ENCODE data around the gene PCSK9.

Gene PCSK9

DNA sequence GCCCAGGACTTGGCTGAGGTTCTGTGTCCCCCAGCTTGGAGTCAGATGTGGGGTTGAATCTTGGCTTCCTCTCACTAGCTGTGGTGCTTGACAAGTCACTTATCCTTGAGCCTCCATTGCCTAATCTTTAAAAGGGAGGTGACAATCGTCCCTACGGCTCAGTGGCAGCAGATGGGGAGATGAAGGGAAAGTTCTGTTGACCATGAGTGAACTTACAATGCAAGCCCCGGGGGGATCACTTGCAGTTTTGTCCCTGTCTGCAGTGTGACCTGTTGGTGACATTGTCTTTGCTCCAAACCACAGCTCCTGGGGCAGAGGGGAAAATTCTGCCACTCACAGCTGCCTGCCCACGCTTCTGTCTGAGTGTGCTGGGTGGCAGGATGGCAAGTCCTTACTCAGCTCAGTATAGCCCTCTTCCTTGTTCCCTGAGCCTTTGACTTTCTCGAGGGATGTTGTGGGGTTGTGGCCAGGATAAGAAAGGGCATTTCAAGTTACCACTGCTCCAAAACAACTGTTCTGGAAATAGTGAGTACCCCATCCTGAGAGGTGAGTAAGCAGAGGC lies 1.7 kb downstream of the PCSK9 start:
- H3K14ac ChIP-seq (ENCODE audit: low read length): no peak overlapping the region
- H4K8ac ChIP-seq (ENCODE audit: low read depth, low read length): no peak overlapping the region
- no peak overlapping the region for H3K4me2 ChIP-seq (ENCODE audit: low read length)
- peaks cover 7 to 9% of the 10 kb centered on the region in 2 experiments for H3K4me1 ChIP-seq (ENCODE audit: control insufficient read depth in 1 of 2, insufficient read depth in 2 of 2, low read length in 2 of 2)
- H3K27ac ChIP-seq (ENCODE audit: low read depth, low read length): no peak overlapping the region
- no peak for DNase-seq
- H3K4ac ChIP-seq (ENCODE audit: low read depth, low read length): no peak overlapping the region
- no CpG with 5 or more reads among the region's 5 CpGs for WGBS (ENCODE audit: extremely low coverage, insufficient coverage, insufficient read length)
- no peak overlapping the region for H3K9ac ChIP-seq (ENCODE audit: low read length)
- no peak overlapping the region for H4K12ac ChIP-seq (ENCODE audit: low read depth, low read length)
- no peak overlapping the region for H3K23ac ChIP-seq (ENCODE audit: low read length)
- H3K4me3 ChIP-seq (ENCODE audit: low read depth, low read length): no peak overlapping the region
- no peaks in the 10 kb centered on the region for H3K79me2 ChIP-seq (ENCODE audit: control insufficient read depth, insufficient read depth, low read length, poor library complexity)
- H3K79me1 ChIP-seq (ENCODE audit: low read length): no peaks in the 10 kb centered on the region
- H2BK5ac ChIP-seq (ENCODE audit: low read depth, low read length, poor library complexity): no peak overlapping the region
- no peaks in the 10 kb centered on the region for H3K36me3 ChIP-seq (ENCODE audit: control insufficient read depth in 1 of 2, insufficient read depth in 2 of 2, low read length in 2 of 2)
- no peak overlapping the region for H2AFZ ChIP-seq (ENCODE audit: insufficient read depth, low read length, poor library complexity)
- no peak overlapping the region for H4K91ac ChIP-seq (ENCODE audit: low read depth, low read length)
- H3K27me3 ChIP-seq (ENCODE audit: insufficient read depth, low read length): peaks cover 40% of the 10 kb centered on the region
- H3K18ac ChIP-seq (ENCODE audit: low read length): no peak overlapping the region
- H3K9me3 ChIP-seq (ENCODE audit: insufficient read depth, low read depth, low read length): peaks cover 4% of the 10 kb centered on the region
- H2AK5ac ChIP-seq (ENCODE audit: low read length): no peak overlapping the region
- H2BK12ac ChIP-seq (ENCODE audit: low read length): no peak overlapping the region
- H2BK120ac ChIP-seq (ENCODE audit: insufficient read depth, low read length, poor library complexity): no peak overlapping the region

DNA sequence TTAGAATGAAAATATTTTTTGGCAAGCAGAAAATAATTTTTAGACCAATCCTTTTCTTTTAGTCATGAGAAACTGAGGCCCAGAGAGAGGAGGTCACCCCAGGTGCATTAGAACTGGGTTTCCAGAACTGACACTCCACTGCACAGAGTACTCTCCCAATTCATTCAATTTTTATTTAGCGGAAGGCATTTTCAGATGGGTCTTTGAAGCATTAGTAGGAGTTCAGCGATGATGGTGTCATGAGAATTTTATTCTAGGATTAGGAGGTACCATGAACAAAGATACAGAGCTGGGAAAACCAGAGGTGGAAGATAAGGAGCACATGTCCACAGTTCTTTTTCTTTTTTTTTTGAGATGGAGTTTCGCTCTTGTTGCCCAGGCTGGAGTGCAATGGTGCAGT lies 2.3 kb downstream of the PCSK9 start:
- Histone ChIP-seq H2BK12ac (ENCODE audit: low read length) (no peak overlapping the region), H2BK5ac (ENCODE audit: low read depth, low read length, poor library complexity) (no peak overlapping the region), H3K27me3 (ENCODE audit: insufficient read depth, low read length) (peaks cover 40% of the 10 kb centered on the region), H3K9ac (ENCODE audit: low read length) (no peak overlapping the region), H4K12ac (ENCODE audit: low read depth, low read length) (no peak overlapping the region), H3K79me1 (ENCODE audit: low read length) (no peaks in the 10 kb centered on the region), H4K91ac (ENCODE audit: low read depth, low read length) (no peak overlapping the region), H3K36me3 (ENCODE audit: control insufficient read depth in 1 of 2, insufficient read depth in 2 of 2, low read length in 2 of 2) (no peaks in the 10 kb centered on the region), H2AFZ (ENCODE audit: insufficient read depth, low read length, poor library complexity) (no peak overlapping the region), H3K4me2 (ENCODE audit: low read length) (no peak overlapping the region), H3K18ac (ENCODE audit: low read length) (no peak overlapping the region), H3K4me1 (ENCODE audit: control insufficient read depth in 1 of 2, insufficient read depth in 2 of 2, low read length in 2 of 2) (peaks cover 7 to 9% of the 10 kb centered on the region in 2 experiments), H3K4me3 (ENCODE audit: low read depth, low read length) (no peak overlapping the region), H3K4ac (ENCODE audit: low read depth, low read length) (no peak overlapping the region), H3K9me3 (ENCODE audit: insufficient read depth, low read depth, low read length) (peaks cover 4% of the 10 kb centered on the region), H3K79me2 (ENCODE audit: control insufficient read depth, insufficient read depth, low read length, poor library complexity) (no peaks in the 10 kb centered on the region), H2BK120ac (ENCODE audit: insufficient read depth, low read length, poor library complexity) (no peak overlapping the region), H4K8ac (ENCODE audit: low read depth, low read length) (no peak overlapping the region), H3K27ac (ENCODE audit: low read depth, low read length) (no peak overlapping the region), H3K14ac (ENCODE audit: low read length) (no peak overlapping the region), H2AK5ac (ENCODE audit: low read length) (no peak overlapping the region), H3K23ac (ENCODE audit: low read length) (no peak overlapping the region)
- DNase-seq: no peak
- WGBS (ENCODE audit: extremely low coverage, insufficient coverage, insufficient read length): no CpG with 5 or more reads among the region's 3 CpGs

DNA sequence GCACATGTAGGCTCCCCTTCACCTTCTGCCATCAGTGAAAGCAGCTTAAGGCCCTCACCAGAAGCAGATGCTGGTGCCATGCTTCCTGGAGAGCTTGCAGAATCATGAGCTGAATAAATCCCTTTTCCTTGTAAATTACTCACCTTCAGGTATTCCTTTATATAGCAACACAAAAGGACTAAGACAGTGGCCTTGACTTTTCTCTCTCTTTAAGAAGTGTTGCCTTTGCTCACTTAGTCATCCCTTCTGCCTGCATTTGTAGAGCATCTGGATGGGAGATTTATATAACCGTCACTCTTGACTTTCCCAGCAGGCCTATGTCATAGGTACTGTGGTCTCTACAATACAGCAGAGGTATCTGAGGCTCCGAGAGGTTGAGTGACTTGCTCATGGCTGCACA lies 3.7 kb downstream of the PCSK9 start:
- no peak for DNase-seq
- no CpG with 5 or more reads among the region's 2 CpGs for WGBS (ENCODE audit: extremely low coverage, insufficient coverage, insufficient read length)
- no peaks in the 10 kb centered on the region for H3K36me3 ChIP-seq (ENCODE audit: control insufficient read depth in 1 of 2, insufficient read depth in 2 of 2, low read length in 2 of 2)
- H3K4me3 ChIP-seq (ENCODE audit: low read depth, low read length): no peak overlapping the region
- H2AK5ac ChIP-seq (ENCODE audit: low read length): no peak overlapping the region
- H3K9ac ChIP-seq (ENCODE audit: low read length): no peak overlapping the region
- H2BK120ac ChIP-seq (ENCODE audit: insufficient read depth, low read length, poor library complexity): no peak overlapping the region
- no peak overlapping the region for H3K27ac ChIP-seq (ENCODE audit: low read depth, low read length)
- no peaks in the 10 kb centered on the region for H3K79me1 ChIP-seq (ENCODE audit: low read length)
- H2AFZ ChIP-seq (ENCODE audit: insufficient read depth, low read length, poor library complexity): no peak overlapping the region
- no peak overlapping the region for H3K4ac ChIP-seq (ENCODE audit: low read depth, low read length)
- H3K14ac ChIP-seq (ENCODE audit: low read length): no peak overlapping the region
- H3K79me2 ChIP-seq (ENCODE audit: control insufficient read depth, insufficient read depth, low read length, poor library complexity): no peaks in the 10 kb centered on the region
- H3K18ac ChIP-seq (ENCODE audit: low read length): no peak overlapping the region
- no peak overlapping the region for H3K4me2 ChIP-seq (ENCODE audit: low read length)
- peaks cover 4% of the 10 kb centered on the region for H3K9me3 ChIP-seq (ENCODE audit: insufficient read depth, low read depth, low read length)
- H2BK5ac ChIP-seq (ENCODE audit: low read depth, low read length, poor library complexity): no peak overlapping the region
- peaks cover 33% of the 10 kb centered on the region for H3K27me3 ChIP-seq (ENCODE audit: insufficient read depth, low read length)
- no peak overlapping the region for H3K23ac ChIP-seq (ENCODE audit: low read length)
- H2BK12ac ChIP-seq (ENCODE audit: low read length): no peak overlapping the region
- H4K12ac ChIP-seq (ENCODE audit: low read depth, low read length): no peak overlapping the region
- no peak overlapping the region for H4K8ac ChIP-seq (ENCODE audit: low read depth, low read length)
- peaks cover 7 to 9% of the 10 kb centered on the region in 2 experiments for H3K4me1 ChIP-seq (ENCODE audit: control insufficient read depth in 1 of 2, insufficient read depth in 2 of 2, low read length in 2 of 2)
- no peak overlapping the region for H4K91ac ChIP-seq (ENCODE audit: low read depth, low read length)

DNA sequence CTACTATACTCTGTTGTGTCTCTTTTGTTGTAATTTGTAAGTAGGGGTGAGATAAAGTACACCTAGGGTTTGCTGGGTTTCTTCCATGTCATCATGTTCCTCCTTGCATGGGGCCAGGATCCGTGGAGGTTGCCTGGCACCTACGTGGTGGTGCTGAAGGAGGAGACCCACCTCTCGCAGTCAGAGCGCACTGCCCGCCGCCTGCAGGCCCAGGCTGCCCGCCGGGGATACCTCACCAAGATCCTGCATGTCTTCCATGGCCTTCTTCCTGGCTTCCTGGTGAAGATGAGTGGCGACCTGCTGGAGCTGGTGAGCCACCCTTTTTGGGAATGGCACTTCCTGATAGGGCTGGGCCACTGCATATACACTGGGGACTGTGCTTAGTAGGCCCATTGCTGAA lies 4.4 kb downstream of the PCSK9 start:
- Histone ChIP-seq H2BK120ac (ENCODE audit: insufficient read depth, low read length, poor library complexity) (no peak overlapping the region), H3K79me1 (ENCODE audit: low read length) (no peaks in the 10 kb centered on the region), H3K4me2 (ENCODE audit: low read length) (no peak overlapping the region), H3K4me3 (ENCODE audit: low read depth, low read length) (no peak overlapping the region), H3K27me3 (ENCODE audit: insufficient read depth, low read length) (peaks cover 26% of the 10 kb centered on the region), H3K18ac (ENCODE audit: low read length) (no peak overlapping the region), H2BK12ac (ENCODE audit: low read length) (no peak overlapping the region), H3K27ac (ENCODE audit: low read depth, low read length) (no peak overlapping the region), H4K8ac (ENCODE audit: low read depth, low read length) (no peak overlapping the region), H3K9ac (ENCODE audit: low read length) (no peak overlapping the region), H3K4ac (ENCODE audit: low read depth, low read length) (no peak overlapping the region), H3K4me1 (ENCODE audit: control insufficient read depth in 1 of 2, insufficient read depth in 2 of 2, low read length in 2 of 2) (peaks cover 7 to 9% of the 10 kb centered on the region in 2 experiments), H3K23ac (ENCODE audit: low read length) (peak overlapping the region; percentile 19), H4K91ac (ENCODE audit: low read depth, low read length) (no peak overlapping the region), H2AK5ac (ENCODE audit: low read length) (no peak overlapping the region), H3K36me3 (ENCODE audit: control insufficient read depth in 1 of 2, insufficient read depth in 2 of 2, low read length in 2 of 2) (no peaks in the 10 kb centered on the region), H3K14ac (ENCODE audit: low read length) (no peak overlapping the region), H3K79me2 (ENCODE audit: control insufficient read depth, insufficient read depth, low read length, poor library complexity) (no peaks in the 10 kb centered on the region), H2AFZ (ENCODE audit: insufficient read depth, low read length, poor library complexity) (no peak overlapping the region), H2BK5ac (ENCODE audit: low read depth, low read length, poor library complexity) (no peak overlapping the region), H3K9me3 (ENCODE audit: insufficient read depth, low read depth, low read length) (peaks cover 4% of the 10 kb centered on the region), H4K12ac (ENCODE audit: low read depth, low read length) (no peak overlapping the region)
- no peak for DNase-seq
- WGBS (ENCODE audit: extremely low coverage, insufficient coverage, insufficient read length): no CpG with 5 or more reads among the region's 9 CpGs
